ENCODE data around the gene OPRM1. TPM values are rescaled to one million over a fixed set of nuclear protein-coding genes. Genes with fewer than 3 reads are reported as not detected.

The OPRM1 gene
- total and polyA plus RNA-seq, 4 donors = not detected

DNA sequence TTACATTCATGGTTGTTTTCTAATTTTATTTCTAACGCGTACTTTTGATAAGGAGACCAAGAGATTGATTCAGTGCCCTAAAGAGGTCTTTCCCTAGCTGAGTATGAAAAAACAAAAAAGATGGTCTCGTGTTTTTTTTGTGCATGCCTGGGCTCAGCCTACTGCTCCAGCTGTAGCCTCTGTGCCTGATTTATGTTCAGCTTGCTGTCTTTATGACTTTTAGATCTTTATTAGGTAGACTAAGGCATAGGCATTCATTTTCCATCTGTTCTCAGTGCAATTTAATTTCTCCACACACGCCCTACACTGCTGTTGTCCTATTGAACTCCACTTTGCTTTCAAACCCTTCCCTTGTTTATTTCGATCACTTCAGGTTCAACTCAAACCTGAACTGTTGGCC is 56.5 kb downstream of the OPRM1 start:
- DNase-seq (ENCODE audit: low spot score) = no peak

DNA sequence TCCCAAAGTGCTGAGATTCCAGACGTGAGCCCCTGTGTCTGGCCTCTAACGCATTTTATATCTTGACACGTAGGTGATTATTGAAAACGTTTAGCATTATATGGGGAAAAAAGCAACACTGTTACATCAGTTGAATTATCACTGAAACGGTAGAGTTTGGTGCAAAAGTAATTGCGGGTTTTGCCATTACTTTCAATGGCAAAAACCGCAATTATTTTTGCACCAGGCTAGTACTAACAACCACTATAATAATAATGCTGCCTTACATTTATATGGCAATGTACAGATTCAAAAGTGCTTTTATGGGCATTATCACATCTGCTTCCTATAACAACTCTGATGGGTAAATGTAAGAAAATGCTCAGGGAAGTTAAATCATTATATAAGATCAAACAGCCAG is 57.3 kb downstream of the OPRM1 start:
- Histone ChIP-seq H3K4me3 (ENCODE audit: low read depth in 1 of 3, low read length in 3 of 3) (no peak overlapping the region), H3K36me3 (ENCODE audit: control insufficient read depth in 4 of 4, insufficient read depth in 3 of 4, low read depth in 1 of 4, low read length in 3 of 4) (no peaks in the 10 kb centered on the region), H3K27ac (ENCODE audit: low read depth in 1 of 2, low read length in 2 of 2) (no peak overlapping the region), H3K9ac (ENCODE audit: low read depth in 1 of 2, low read length in 2 of 2) (no peak overlapping the region), H3K9me3 (ENCODE audit: control insufficient read depth in 4 of 4, low read length in 3 of 4) (no peaks in the 10 kb centered on the region), H3K4me1 (ENCODE audit: control insufficient read depth in 4 of 4, insufficient read depth in 4 of 4, low read length in 3 of 4) (no peaks in the 10 kb centered on the region), H3K27me3 (ENCODE audit: control insufficient read depth in 4 of 4, insufficient read depth in 4 of 4, low read length in 3 of 4) (no peaks in the 10 kb centered on the region)
- WGBS = 81% methylated on average over 7 of the region's 7 CpGs
- DNase-seq (ENCODE audit: low spot score) = no peak
- no peak for TF ChIP-seq FOXA1 (IDR thresholded peaks at IDR 0.05)
- TF ChIP-seq, protein P1, sequence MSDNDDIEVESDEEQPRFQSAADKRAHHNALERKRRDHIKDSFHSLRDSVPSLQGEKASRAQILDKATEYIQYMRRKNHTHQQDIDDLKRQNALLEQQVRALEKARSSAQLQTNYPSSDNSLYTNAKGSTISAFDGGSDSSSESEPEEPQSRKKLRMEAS (IDR thresholded peaks at IDR 0.05) = no peak
- TF ChIP-seq NR2F2 (IDR thresholded peaks at IDR 0.05) = no peak
- TF ChIP-seq, protein P2, sequence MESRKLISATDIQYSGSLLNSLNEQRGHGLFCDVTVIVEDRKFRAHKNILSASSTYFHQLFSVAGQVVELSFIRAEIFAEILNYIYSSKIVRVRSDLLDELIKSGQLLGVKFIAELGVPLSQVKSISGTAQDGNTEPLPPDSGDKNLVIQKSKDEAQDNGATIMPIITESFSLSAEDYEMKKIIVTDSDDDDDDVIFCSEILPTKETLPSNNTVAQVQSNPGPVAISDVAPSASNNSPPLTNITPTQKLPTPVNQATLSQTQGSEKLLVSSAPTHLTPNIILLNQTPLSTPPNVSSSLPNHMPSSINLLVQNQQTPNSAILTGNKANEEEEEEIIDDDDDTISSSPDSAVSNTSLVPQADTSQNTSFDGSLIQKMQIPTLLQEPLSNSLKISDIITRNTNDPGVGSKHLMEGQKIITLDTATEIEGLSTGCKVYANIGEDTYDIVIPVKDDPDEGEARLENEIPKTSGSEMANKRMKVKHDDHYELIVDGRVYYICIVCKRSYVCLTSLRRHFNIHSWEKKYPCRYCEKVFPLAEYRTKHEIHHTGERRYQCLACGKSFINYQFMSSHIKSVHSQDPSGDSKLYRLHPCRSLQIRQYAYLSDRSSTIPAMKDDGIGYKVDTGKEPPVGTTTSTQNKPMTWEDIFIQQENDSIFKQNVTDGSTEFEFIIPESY (IDR thresholded peaks at IDR 0.05) = no peak
- no peak for TF ChIP-seq HNF4A (conservative IDR thresholded peaks at IDR 0.05)
- TF ChIP-seq JUND (IDR thresholded peaks at IDR 0.05) = no peak
- no peak for TF ChIP-seq FOXA2 (IDR thresholded peaks at IDR 0.05)
- TF ChIP-seq YY1 (IDR thresholded peaks at IDR 0.05) = no peak
- TF ChIP-seq SP1 (IDR thresholded peaks at IDR 0.05) = no peak
- TF ChIP-seq RXRA (IDR thresholded peaks at IDR 0.05) = no peak
- TF ChIP-seq, protein P3, sequence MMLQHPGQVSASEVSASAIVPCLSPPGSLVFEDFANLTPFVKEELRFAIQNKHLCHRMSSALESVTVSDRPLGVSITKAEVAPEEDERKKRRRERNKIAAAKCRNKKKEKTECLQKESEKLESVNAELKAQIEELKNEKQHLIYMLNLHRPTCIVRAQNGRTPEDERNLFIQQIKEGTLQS (IDR thresholded peaks at IDR 0.05) = no peak
- no peak for TF ChIP-seq RAD21 (IDR thresholded peaks at IDR 0.05)

More for the DNA sequence above, 56.5 kb downstream of the OPRM1 start:
- H3K9ac ChIP-seq (ENCODE audit: low read depth in 1 of 2, low read length in 2 of 2) = no peak overlapping the region
- no peak overlapping the region for H3K4me3 ChIP-seq (ENCODE audit: low read depth in 1 of 3, low read length in 3 of 3)
- TF ChIP-seq FOXA2 (IDR thresholded peaks at IDR 0.05) (no peak), SP1 (IDR thresholded peaks at IDR 0.05) (no peak), JUND (IDR thresholded peaks at IDR 0.05) (no peak), RXRA (IDR thresholded peaks at IDR 0.05) (no peak), EGR1 (IDR thresholded peaks at IDR 0.05; ENCODE audit: low read depth in 2 of 2) (no peak), HNF4A (conservative IDR thresholded peaks at IDR 0.05) (no peak), HNF4G (IDR thresholded peaks at IDR 0.05) (no peak), YY1 (IDR thresholded peaks at IDR 0.05) (no peak), NR2F2 (IDR thresholded peaks at IDR 0.05) (no peak), FOXA1 (IDR thresholded peaks at IDR 0.05) (no peak), GABPA (IDR thresholded peaks at IDR 0.05 in 1 of 2, conservative IDR thresholded peaks at IDR 0.05 in 1 of 2) (no peak), RAD21 (IDR thresholded peaks at IDR 0.05) (no peak), TAF1 (conservative IDR thresholded peaks at IDR 0.05) (no peak)
- TF ChIP-seq, protein P4, sequence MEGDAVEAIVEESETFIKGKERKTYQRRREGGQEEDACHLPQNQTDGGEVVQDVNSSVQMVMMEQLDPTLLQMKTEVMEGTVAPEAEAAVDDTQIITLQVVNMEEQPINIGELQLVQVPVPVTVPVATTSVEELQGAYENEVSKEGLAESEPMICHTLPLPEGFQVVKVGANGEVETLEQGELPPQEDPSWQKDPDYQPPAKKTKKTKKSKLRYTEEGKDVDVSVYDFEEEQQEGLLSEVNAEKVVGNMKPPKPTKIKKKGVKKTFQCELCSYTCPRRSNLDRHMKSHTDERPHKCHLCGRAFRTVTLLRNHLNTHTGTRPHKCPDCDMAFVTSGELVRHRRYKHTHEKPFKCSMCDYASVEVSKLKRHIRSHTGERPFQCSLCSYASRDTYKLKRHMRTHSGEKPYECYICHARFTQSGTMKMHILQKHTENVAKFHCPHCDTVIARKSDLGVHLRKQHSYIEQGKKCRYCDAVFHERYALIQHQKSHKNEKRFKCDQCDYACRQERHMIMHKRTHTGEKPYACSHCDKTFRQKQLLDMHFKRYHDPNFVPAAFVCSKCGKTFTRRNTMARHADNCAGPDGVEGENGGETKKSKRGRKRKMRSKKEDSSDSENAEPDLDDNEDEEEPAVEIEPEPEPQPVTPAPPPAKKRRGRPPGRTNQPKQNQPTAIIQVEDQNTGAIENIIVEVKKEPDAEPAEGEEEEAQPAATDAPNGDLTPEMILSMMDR (IDR thresholded peaks at IDR 0.05; ENCODE audit: low read depth, low read length, missing input control) = no peak
- TF ChIP-seq, protein P1 (IDR thresholded peaks at IDR 0.05) = no peak
- TF ChIP-seq, protein P3 (IDR thresholded peaks at IDR 0.05) = no peak
- TF ChIP-seq, protein P2 (IDR thresholded peaks at IDR 0.05) = no peak
- TF ChIP-seq, protein P5, sequence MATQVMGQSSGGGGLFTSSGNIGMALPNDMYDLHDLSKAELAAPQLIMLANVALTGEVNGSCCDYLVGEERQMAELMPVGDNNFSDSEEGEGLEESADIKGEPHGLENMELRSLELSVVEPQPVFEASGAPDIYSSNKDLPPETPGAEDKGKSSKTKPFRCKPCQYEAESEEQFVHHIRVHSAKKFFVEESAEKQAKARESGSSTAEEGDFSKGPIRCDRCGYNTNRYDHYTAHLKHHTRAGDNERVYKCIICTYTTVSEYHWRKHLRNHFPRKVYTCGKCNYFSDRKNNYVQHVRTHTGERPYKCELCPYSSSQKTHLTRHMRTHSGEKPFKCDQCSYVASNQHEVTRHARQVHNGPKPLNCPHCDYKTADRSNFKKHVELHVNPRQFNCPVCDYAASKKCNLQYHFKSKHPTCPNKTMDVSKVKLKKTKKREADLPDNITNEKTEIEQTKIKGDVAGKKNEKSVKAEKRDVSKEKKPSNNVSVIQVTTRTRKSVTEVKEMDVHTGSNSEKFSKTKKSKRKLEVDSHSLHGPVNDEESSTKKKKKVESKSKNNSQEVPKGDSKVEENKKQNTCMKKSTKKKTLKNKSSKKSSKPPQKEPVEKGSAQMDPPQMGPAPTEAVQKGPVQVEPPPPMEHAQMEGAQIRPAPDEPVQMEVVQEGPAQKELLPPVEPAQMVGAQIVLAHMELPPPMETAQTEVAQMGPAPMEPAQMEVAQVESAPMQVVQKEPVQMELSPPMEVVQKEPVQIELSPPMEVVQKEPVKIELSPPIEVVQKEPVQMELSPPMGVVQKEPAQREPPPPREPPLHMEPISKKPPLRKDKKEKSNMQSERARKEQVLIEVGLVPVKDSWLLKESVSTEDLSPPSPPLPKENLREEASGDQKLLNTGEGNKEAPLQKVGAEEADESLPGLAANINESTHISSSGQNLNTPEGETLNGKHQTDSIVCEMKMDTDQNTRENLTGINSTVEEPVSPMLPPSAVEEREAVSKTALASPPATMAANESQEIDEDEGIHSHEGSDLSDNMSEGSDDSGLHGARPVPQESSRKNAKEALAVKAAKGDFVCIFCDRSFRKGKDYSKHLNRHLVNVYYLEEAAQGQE (IDR thresholded peaks at IDR 0.05) = no peak
- H3K4me1 ChIP-seq (ENCODE audit: control insufficient read depth in 4 of 4, insufficient read depth in 4 of 4, low read length in 3 of 4) = no peaks in the 10 kb centered on the region
- no peaks in the 10 kb centered on the region for H3K27me3 ChIP-seq (ENCODE audit: control insufficient read depth in 4 of 4, insufficient read depth in 4 of 4, low read length in 3 of 4)
- no peaks in the 10 kb centered on the region for H3K9me3 ChIP-seq (ENCODE audit: control insufficient read depth in 4 of 4, low read length in 3 of 4)
- no peak overlapping the region for H3K27ac ChIP-seq (ENCODE audit: low read depth in 1 of 2, low read length in 2 of 2)
- WGBS = 84% methylated on average over 5 of the region's 5 CpGs
- no peaks in the 10 kb centered on the region for H3K36me3 ChIP-seq (ENCODE audit: control insufficient read depth in 4 of 4, insufficient read depth in 3 of 4, low read depth in 1 of 4, low read length in 3 of 4)

All from liver (tissue), 9 donors.